HEK293T (cell line): ENCODE data around the gene NXPE1.
"Not testable (repeated sequence)": the region's sequence is repeated elsewhere in the genome, so short reads cannot be mapped to it uniquely, and the experiment has no call there.

Experiments
- CTCF ChIA-PET: fragments of 350-600 bp; formaldehyde crosslinking; extraction: SDS; loops from one replicate; lab custom pipeline; 2021; ENCODE audit warnings: antibody characterized with exemption, inconsistent platforms; lab: Yijun Ruan, JAX
- POLR2A ChIA-PET: fragments of 350-600 bp; formaldehyde crosslinking; extraction: SDS; loops from one replicate; lab custom pipeline; 2020; ENCODE audit warnings: antibody characterized with exemption, inconsistent platforms; lab: Yijun Ruan, JAX
- DNase-seq: peaks from one replicate; pipeline ENCODE4 v3.0.0; 2012; ENCODE audit warnings: mixed read lengths; ENCODE audit errors: extremely low spot score
- ARNT ChIP-seq: fragments of 450-650 bp; IDR thresholded peaks from 2 replicates; pipeline ENCODE4 v1.6.1; 2017; ENCODE audit warnings: mild to moderate bottlenecking
- BHLHE40 ChIP-seq: fragments of 450-650 bp; IDR thresholded peaks from 2 replicates; pipeline ENCODE4 v1.6.1; 2016; ENCODE audit warnings: mild to moderate bottlenecking, moderate library complexity, borderline replicate concordance
- CTBP1 ChIP-seq: fragments of 450-650 bp; IDR thresholded peaks from 2 replicates; pipeline ENCODE4 v1.6.1; 2016; ENCODE audit warnings: borderline replicate concordance
- ELF4 ChIP-seq: fragments of 450-650 bp; IDR thresholded peaks from 2 replicates; pipeline ENCODE4 v1.6.1; 2017; ENCODE audit warnings: antibody characterized with exemption
- FOXA1 ChIP-seq: fragments of 450-650 bp; IDR thresholded peaks from 2 replicates; pipeline ENCODE4 v1.6.1; 2016; ENCODE audit warnings: mild to moderate bottlenecking
- FOXK2 ChIP-seq: fragments of 450-650 bp; IDR thresholded peaks from 2 replicates; pipeline ENCODE4 v1.6.1; 2016; ENCODE audit warnings: mild to moderate bottlenecking
- FOXM1 ChIP-seq: fragments of 450-650 bp; IDR thresholded peaks from 2 replicates; pipeline ENCODE4 v1.6.1; 2017; ENCODE audit warnings: mild to moderate bottlenecking, borderline replicate concordance
- HDGF ChIP-seq: fragments of 450-650 bp; IDR thresholded peaks from 2 replicates; pipeline ENCODE4 v1.6.1; 2017; ENCODE audit warnings: antibody characterized with exemption, borderline replicate concordance
- L3MBTL2 ChIP-seq: fragments of 450-650 bp; conservative IDR thresholded peaks from 2 replicates; pipeline ENCODE4 v1.6.1; 2016; ENCODE audit warnings: mild to moderate bottlenecking
- LEF1 ChIP-seq: fragments of 450-650 bp; IDR thresholded peaks from 2 replicates; pipeline ENCODE4 v1.6.1; 2017; ENCODE audit warnings: mild to moderate bottlenecking, borderline replicate concordance
- NFRKB ChIP-seq: fragments of 450-650 bp; IDR thresholded peaks from 2 replicates; pipeline ENCODE4 v1.6.1; 2016; ENCODE audit warnings: mild to moderate bottlenecking, moderate library complexity
- PKNOX1 ChIP-seq: fragments of 450-650 bp; IDR thresholded peaks from 2 replicates; pipeline ENCODE4 v1.6.1; 2016
- SP1 ChIP-seq: fragments of 450-650 bp; IDR thresholded peaks from 2 replicates; pipeline ENCODE4 v1.6.1; 2017
- SUZ12 ChIP-seq: fragments of 450-650 bp; IDR thresholded peaks from 2 replicates; pipeline ENCODE4 v1.6.1; 2016; ENCODE audit warnings: mild to moderate bottlenecking
- TARDBP ChIP-seq: fragments of 450-650 bp; IDR thresholded peaks from 2 replicates; pipeline ENCODE4 v1.6.1; 2016
- ZNF384 ChIP-seq: fragments of 450-650 bp; IDR thresholded peaks from 2 replicates; pipeline ENCODE4 v1.6.1; 2016

NXPE1 gene

GRCh38 chr11:114559425-114560310 lies at the start of gene NXPE1:
Gene NXPE1 (minus strand): TSS chr11:114559881. CDS start chr11:114551201, 8,680 bp downstream.
- DNase-seq: no peak
- TF ChIP-seq ARNT: no peak
- TF ChIP-seq ELF4: no peak
- TF ChIP-seq NFRKB: no peak
- no peak for TF ChIP-seq ZNF384
- TF ChIP-seq SP1: no peak
- no peak for TF ChIP-seq FOXA1
- no peak for TF ChIP-seq TARDBP
- no peak for TF ChIP-seq FOXM1
- TF ChIP-seq CTBP1: no peak
- TF ChIP-seq FOXK2: no peak
- TF ChIP-seq LEF1: no peak
- no peak for TF ChIP-seq BHLHE40
- TF ChIP-seq L3MBTL2: no peak
- TF ChIP-seq HDGF: no peak
- no peak for TF ChIP-seq SUZ12
- TF ChIP-seq PKNOX1: no peak
- POLR2A ChIA-PET: no interaction called here
- CTCF ChIA-PET: no interaction called here

DNA sequence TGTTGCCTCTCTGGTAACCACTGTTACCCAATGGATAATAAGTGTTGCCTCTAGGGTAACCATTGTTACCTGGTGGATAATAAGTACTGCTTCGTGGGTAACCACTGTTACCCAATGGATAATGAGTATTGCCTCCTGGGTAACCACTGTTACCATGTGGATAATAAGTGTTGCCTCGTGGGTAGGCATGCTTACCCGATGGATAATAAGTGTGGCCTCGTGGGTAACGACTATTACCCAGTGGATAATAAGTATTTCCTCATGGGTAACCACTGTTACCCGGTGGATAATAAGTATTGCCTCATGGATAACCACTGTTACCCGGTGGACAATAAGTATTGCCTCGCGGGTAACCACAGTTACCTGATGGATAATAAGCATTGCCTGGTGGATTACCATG lies 49.7 kb upstream of the NXPE1 start:
- CTCF ChIA-PET: no interaction called here
- POLR2A ChIA-PET: no interaction called here
- DNase-seq: no peak
- TF ChIP-seq SUZ12 (no peak), CTBP1 (no peak), FOXA1 (no peak), FOXM1 (no peak), ZNF384 (no peak), ELF4 (no peak), HDGF (no peak), BHLHE40 (no peak), L3MBTL2 (no peak), NFRKB (no peak), TARDBP (no peak), LEF1 (no peak), FOXK2 (no peak), PKNOX1 (no peak), SP1 (no peak), ARNT (no peak)

GRCh38 chr11:114608605-114609004 lies 48.9 kb upstream of the NXPE1 start:
- POLR2A ChIA-PET, CTCF ChIA-PET, DNase-seq: not testable (repeated sequence)

DNA sequence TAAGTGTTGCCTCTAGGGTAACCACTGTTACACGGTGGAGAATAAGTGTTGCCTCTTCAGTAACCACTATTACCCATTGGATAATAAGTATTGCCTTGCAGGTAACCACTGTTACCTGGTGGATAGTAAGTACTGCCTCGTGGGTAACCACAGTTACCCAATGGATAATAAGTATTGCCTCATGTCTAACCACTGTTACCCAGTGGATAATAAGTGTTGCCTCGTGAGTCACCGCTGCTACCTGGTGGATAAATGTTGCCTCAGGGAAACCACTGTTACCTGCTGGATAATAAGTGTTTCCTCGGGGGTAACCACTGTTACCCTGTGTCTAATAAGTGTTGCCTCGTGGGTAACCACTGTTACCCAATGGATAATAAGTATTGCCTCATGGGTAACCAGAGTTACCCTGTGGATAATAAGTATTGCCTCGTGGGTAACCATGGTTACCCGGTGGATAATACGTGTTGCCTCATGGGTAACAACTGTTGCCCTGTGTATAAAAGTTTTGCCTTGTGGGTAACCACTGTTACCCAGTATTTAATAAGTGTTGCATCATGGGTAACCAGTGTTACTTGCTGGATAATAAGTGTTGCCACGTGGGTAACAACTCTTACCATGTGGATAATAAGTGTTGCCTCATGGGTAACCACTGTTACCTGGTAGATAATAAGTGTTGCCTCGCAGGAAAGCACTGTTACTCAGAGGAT lies 48.2 kb upstream of the NXPE1 start:
- ChIA-PET CTCF (no interaction called here), POLR2A (no interaction called here)
- TF ChIP-seq HDGF (no peak), L3MBTL2 (no peak), FOXK2 (no peak), ELF4 (no peak), FOXM1 (no peak), NFRKB (no peak), SP1 (no peak), ZNF384 (no peak), SUZ12 (no peak)
- no peak for DNase-seq

GRCh38 chr11:114606802-114607075 lies 47.1 kb upstream of the NXPE1 start:
- CTCF ChIA-PET, DNase-seq, POLR2A ChIA-PET: not testable (repeated sequence)

DNA sequence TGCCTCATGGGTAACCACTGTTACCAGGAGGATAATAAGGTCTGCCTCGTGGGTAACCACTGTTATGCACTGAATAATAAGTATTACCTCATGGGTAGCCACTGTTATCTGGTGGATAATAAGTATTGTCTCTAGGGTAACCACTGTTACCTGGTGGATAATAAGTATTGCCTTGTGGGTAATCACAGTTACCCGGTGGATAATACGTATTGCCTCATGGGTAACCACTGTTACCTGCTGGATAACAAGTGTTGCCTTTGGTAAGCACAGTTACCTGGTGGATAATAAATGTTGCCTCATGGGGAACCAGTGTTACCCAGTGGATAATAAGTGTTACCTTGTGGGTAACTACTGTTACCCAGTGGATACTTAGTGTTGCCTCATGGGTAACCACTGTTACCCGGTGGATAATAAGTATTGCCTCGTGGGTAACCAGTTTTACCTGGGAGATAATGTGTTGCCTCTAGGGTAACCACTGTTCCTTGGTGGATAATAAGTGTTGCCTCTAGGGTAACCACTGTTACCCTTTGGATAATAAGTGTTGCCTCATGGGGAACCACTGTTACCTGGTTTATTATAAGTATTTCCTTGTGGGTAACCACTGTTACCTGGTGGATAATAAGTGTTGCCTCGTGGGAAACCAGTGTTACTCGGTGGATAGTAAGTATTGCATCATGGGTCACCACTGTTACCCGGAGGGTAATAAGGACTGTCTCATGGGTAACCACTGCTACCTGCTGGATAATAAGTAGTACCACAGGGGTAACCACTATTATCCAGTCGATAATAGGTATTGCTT lies 46.5 kb upstream of the NXPE1 start:
- ChIA-PET POLR2A (no interaction called here), CTCF (no interaction called here)
- no peak for TF ChIP-seq PKNOX1
- no peak for TF ChIP-seq LEF1
- TF ChIP-seq FOXA1: no peak
- no peak for TF ChIP-seq FOXM1
- TF ChIP-seq SUZ12: no peak
- no peak for TF ChIP-seq CTBP1
- no peak for TF ChIP-seq ZNF384
- TF ChIP-seq L3MBTL2: no peak
- TF ChIP-seq ARNT: no peak
- TF ChIP-seq HDGF: no peak
- no peak for DNase-seq
